WTC11 (cell line): ENCODE measurements around the gene RNF11. TPM values are rescaled to one million over a fixed set of nuclear protein-coding genes. Genes with fewer than 3 reads are reported as not detected.

ENCODE experiments used
- ATAC-seq: fragments of 200-7000 bp; cut with Tn5 transposase; 2 replicates; pipeline ENCODE4 v1.10.0; 2021; ENCODE audit warnings: mild to moderate bottlenecking, moderate library complexity
- CTCF ChIA-PET: fragments of 300-600 bp; sonication (Branson Sonifier 250); formaldehyde crosslinking; loops from one replicate; lab custom pipeline; 2021; ENCODE audit warnings: antibody characterized with exemption; lab: Charles Lee
- POLR2A ChIA-PET: fragments of 350-600 bp; sonication (Branson Sonifier 250); formaldehyde crosslinking; loops from one replicate; lab custom pipeline; 2021; ENCODE audit warnings: antibody characterized with exemption; lab: Charles Lee
- DNase-seq: peaks from one replicate; pipeline ENCODE4 v3.0.0; 2021; ENCODE audit warnings: low spot score
- H3K27ac Mint-ChIP-seq: 2 replicates; pipeline ENCODE4 v1.8.0; 2021; ENCODE audit warnings: mixed read lengths
- H3K27me3 Mint-ChIP-seq: 2 replicates; pipeline ENCODE4 v1.8.0; 2021; ENCODE audit warnings: low read depth, mild to moderate bottlenecking, moderate library complexity, mixed read lengths
- H3K36me3 Mint-ChIP-seq: 2 replicates; pipeline ENCODE4 v1.8.0; 2021; ENCODE audit warnings: mixed read lengths
- H3K4me1 Mint-ChIP-seq: 2 replicates; pipeline ENCODE4 v1.8.0; 2022; ENCODE audit warnings: mixed read lengths
- H3K4me3 Mint-ChIP-seq: 2 replicates; pipeline ENCODE4 v1.8.0; 2021; ENCODE audit warnings: mild to moderate bottlenecking, moderate library complexity, mixed read lengths
- H3K9me3 Mint-ChIP-seq: 2 replicates; pipeline ENCODE4 v1.8.0; 2021; ENCODE audit warnings: mixed read lengths
- AR ChIP-seq: fragments of 250-450 bp; sonication (Bioruptor Pico); IDR thresholded peaks from 2 replicates; pipeline ENCODE4 v1.9.0; 2021; ENCODE audit warnings: mild to moderate bottlenecking
- ATF1 ChIP-seq: sonication (generic); formaldehyde crosslinking; IDR thresholded peaks from 2 replicates; pipeline ENCODE4 v1.8.1; 2023; ENCODE audit warnings: mild to moderate bottlenecking, moderate library complexity, missing genetic modification reagents
- ATF3 ChIP-seq: sonication (generic); formaldehyde crosslinking; conservative IDR thresholded peaks from 2 replicates; pipeline ENCODE4 v1.8.1; 2022; ENCODE audit warnings: mild to moderate bottlenecking, missing genetic modification reagents
- ATF6 ChIP-seq: sonication (generic); formaldehyde crosslinking; IDR thresholded peaks from 2 replicates; pipeline ENCODE4 v1.8.1; 2023; ENCODE audit warnings: mild to moderate bottlenecking, missing genetic modification reagents
- CDX4 ChIP-seq: fragments of 250-450 bp; sonication (Bioruptor Pico); IDR thresholded peaks from 2 replicates; pipeline ENCODE4 v1.9.0; 2021; ENCODE audit warnings: moderate library complexity, mild to moderate bottlenecking, inconsistent platforms, borderline replicate concordance
- E2F5 ChIP-seq: sonication (generic); formaldehyde crosslinking; IDR thresholded peaks from 2 replicates; pipeline ENCODE4 v1.8.1; 2022; ENCODE audit warnings: mild to moderate bottlenecking, moderate library complexity, missing genetic modification reagents
- ELF4 ChIP-seq: sonication (generic); formaldehyde crosslinking; IDR thresholded peaks from 2 replicates; pipeline ENCODE4 v1.8.1; 2022; ENCODE audit warnings: low read depth, mild to moderate bottlenecking, moderate library complexity, missing genetic modification reagents
- ESRRA ChIP-seq: sonication (generic); formaldehyde crosslinking; IDR thresholded peaks from 2 replicates; pipeline ENCODE4 v1.8.1; 2022; ENCODE audit warnings: mild to moderate bottlenecking, missing genetic modification reagents, borderline replicate concordance
- HMGA2 ChIP-seq: fragments of 250-450 bp; sonication (Bioruptor Pico); IDR thresholded peaks from 2 replicates; pipeline ENCODE4 v1.4.0; 2021; ENCODE audit warnings: mild to moderate bottlenecking, moderate library complexity
- IRF2 ChIP-seq: sonication (generic); formaldehyde crosslinking; IDR thresholded peaks from 2 replicates; pipeline ENCODE4 v1.8.0; 2022; ENCODE audit warnings: low read depth, missing genetic modification reagents, borderline replicate concordance
- JUN ChIP-seq: sonication (generic); formaldehyde crosslinking; IDR thresholded peaks from 2 replicates; pipeline ENCODE4 v1.8.0; 2023; ENCODE audit warnings: mild to moderate bottlenecking, missing genetic modification reagents
- PREB ChIP-seq: sonication (generic); formaldehyde crosslinking; IDR thresholded peaks from 2 replicates; pipeline ENCODE4 v1.8.1; 2022; ENCODE audit warnings: mild to moderate bottlenecking, missing genetic modification reagents, moderate library complexity, borderline replicate concordance
- RORB ChIP-seq: fragments of 250-450 bp; sonication (Bioruptor Pico); IDR thresholded peaks from 2 replicates; pipeline ENCODE4 v1.9.0; 2021; ENCODE audit warnings: mild to moderate bottlenecking
- SMAD3 ChIP-seq: sonication (generic); formaldehyde crosslinking; IDR thresholded peaks from 2 replicates; pipeline ENCODE4 v1.8.0; 2022; ENCODE audit warnings: missing genetic modification reagents, mild to moderate bottlenecking, borderline replicate concordance
- SOX15 ChIP-seq: fragments of 250-450 bp; sonication (Bioruptor Pico); IDR thresholded peaks from 2 replicates; pipeline ENCODE4 v1.9.0; 2021; ENCODE audit warnings: mild to moderate bottlenecking
- TCF7 ChIP-seq: sonication (generic); formaldehyde crosslinking; IDR thresholded peaks from 2 replicates; pipeline ENCODE4 v1.8.0; 2022; ENCODE audit warnings: mild to moderate bottlenecking, low read depth, missing genetic modification reagents, moderate library complexity
- ZNF121 ChIP-seq: sonication (generic); formaldehyde crosslinking; IDR thresholded peaks from 2 replicates; pipeline ENCODE4 v1.8.0; 2023; ENCODE audit warnings: missing genetic modification reagents
- ZNF219 ChIP-seq: sonication (generic); formaldehyde crosslinking; IDR thresholded peaks from 2 replicates; pipeline ENCODE4 v1.8.0; 2023; ENCODE audit warnings: missing genetic modification reagents, mild to moderate bottlenecking, borderline replicate concordance
- ZNF281 ChIP-seq: sonication (generic); formaldehyde crosslinking; IDR thresholded peaks from 2 replicates; pipeline ENCODE4 v1.8.0; 2023; ENCODE audit warnings: mild to moderate bottlenecking, missing genetic modification reagents
- ZNF671 ChIP-seq: fragments of 250-450 bp; sonication (Bioruptor Pico); IDR thresholded peaks from 2 replicates; pipeline ENCODE4 v1.8.0; 2021; ENCODE audit warnings: mild to moderate bottlenecking
- total RNA-seq: library from RNA; stranded (reverse); gene quantifications from 3 replicates; pipeline ENCODE4 v1.2.3, GENCODE V29; 2021

RNF11 gene
- total RNA-seq, 1 experiment from 2014 or later, result 46.1 TPM

- no peak overlapping the region for H3K27ac Mint-ChIP-seq
- ATAC-seq (no peak), DNase-seq (no peak)
- H3K4me3 Mint-ChIP-seq, result no peak overlapping the region
- H3K27me3 Mint-ChIP-seq, result no peaks in the 10 kb centered on the region
- POLR2A ChIA-PET, result no interaction called here
- H3K9me3 Mint-ChIP-seq, result no peaks in the 10 kb centered on the region
- CTCF ChIA-PET, result interaction anchor here (0.6 to 1.4 kb wide), 3 partner anchors 45 to 65 kb away, joined by 3 to 5 read pairs (median 4); no protein-coding TSS in a partner anchor
- peaks cover 28% of the 10 kb centered on the region for H3K4me1 Mint-ChIP-seq
- no peaks in the 10 kb centered on the region; the same call in 1 of the 2 replicates for H3K36me3 Mint-ChIP-seq
- TF ChIP-seq ZNF121 (peak; percentile 94), E2F5 (CRISPR knock-in tag) (no peak), ESRRA (CRISPR knock-in tag) (no peak)
Measured at GRCh38 chr1:51241119-51241518, 5.0 kb downstream of the RNF11 start.

GRCh38 chr1:51242546-51242945 is 6.5 kb downstream of the RNF11 start:
- H3K36me3 Mint-ChIP-seq, result no peaks in the 10 kb centered on the region; the same call in 1 of the 2 replicates
- TF ChIP-seq SMAD3 (CRISPR knock-in tag) (no peak), HMGA2 (CRISPR knock-in tag) (no peak), AR (CRISPR knock-in tag) (no peak), ELF4 (CRISPR knock-in tag) (no peak), ZNF219 (CRISPR knock-in tag) (no peak)
- ChIA-PET POLR2A (no interaction called here), CTCF (interaction anchor here (1.4 kb wide), 1 partner anchor 50 kb away, joined by 5 read pairs; no protein-coding TSS in a partner anchor)
- no peaks in the 10 kb centered on the region for H3K27me3 Mint-ChIP-seq
- no peak for DNase-seq
- H3K27ac Mint-ChIP-seq, result no peak overlapping the region
- peaks cover 28% of the 10 kb centered on the region for H3K4me1 Mint-ChIP-seq
- no peak overlapping the region for H3K4me3 Mint-ChIP-seq
- H3K9me3 Mint-ChIP-seq, result no peaks in the 10 kb centered on the region
- ATAC-seq, result no peak

- DNase-seq (no peak), ATAC-seq (no peak)
- peak overlapping the region; percentile 34; the same call in 1 of the 2 replicates for H3K27ac Mint-ChIP-seq
- H3K4me1 Mint-ChIP-seq, result peaks cover 8% of the 10 kb centered on the region
- no peaks in the 10 kb centered on the region for H3K27me3 Mint-ChIP-seq
- H3K36me3 Mint-ChIP-seq, result no peaks in the 10 kb centered on the region; the same call in 1 of the 2 replicates
- ChIA-PET CTCF (interaction anchor here (0.6 to 2.6 kb wide), 2 partner anchors 50 to 396 kb away, joined by 3 to 7 read pairs; no protein-coding TSS in a partner anchor), POLR2A (interaction anchor here (1.0 kb wide), 1 partner anchor 11 kb away, joined by 3 read pairs; the partner anchor contains the start of gene RNF11)
- no peak overlapping the region for H3K4me3 Mint-ChIP-seq
- H3K9me3 Mint-ChIP-seq, result no peaks in the 10 kb centered on the region
- TF ChIP-seq TCF7 (CRISPR knock-in tag) (no peak), RORB (CRISPR knock-in tag) (no peak), JUN (CRISPR knock-in tag) (no peak), E2F5 (CRISPR knock-in tag) (no peak), IRF2 (CRISPR knock-in tag) (no peak), ATF3 (no peak), ZNF281 (CRISPR knock-in tag) (no peak), ZNF671 (no peak), CDX4 (CRISPR knock-in tag) (no peak), SOX15 (CRISPR knock-in tag) (no peak), ATF6 (CRISPR knock-in tag) (no peak), ATF1 (CRISPR knock-in tag) (no peak), PREB (CRISPR knock-in tag) (no peak), ELF4 (CRISPR knock-in tag) (no peak)
Measured at GRCh38 chr1:51247022-51247421, 10.9 kb downstream of the RNF11 start.
